Stimulated activated CD4-positive, alpha-beta T cell treated with anti-CD3 and anti-CD28 coated beads, Interleukin-1b, Interleukin-23, amount 100 ng/mL, for 24 hours (primary cell): Measurements from ENCODE around the gene VSTM1.
A peak's percentile ranks its signal among the peaks of the same experiment; 100 is the strongest.
"Not testable (repeated sequence)": the region's sequence is repeated elsewhere in the genome, so short reads cannot be mapped to it uniquely, and the experiment has no call there.

ENCODE experiments used
- DNase-seq, 4 experiments: peaks; one replicate each; pipeline ENCODE4 v3.0.0-alpha.2; 2020; ENCODE audit warnings: low read depth in 4 of 4, low spot score in 1 of 4

The VSTM1 gene

DNA sequence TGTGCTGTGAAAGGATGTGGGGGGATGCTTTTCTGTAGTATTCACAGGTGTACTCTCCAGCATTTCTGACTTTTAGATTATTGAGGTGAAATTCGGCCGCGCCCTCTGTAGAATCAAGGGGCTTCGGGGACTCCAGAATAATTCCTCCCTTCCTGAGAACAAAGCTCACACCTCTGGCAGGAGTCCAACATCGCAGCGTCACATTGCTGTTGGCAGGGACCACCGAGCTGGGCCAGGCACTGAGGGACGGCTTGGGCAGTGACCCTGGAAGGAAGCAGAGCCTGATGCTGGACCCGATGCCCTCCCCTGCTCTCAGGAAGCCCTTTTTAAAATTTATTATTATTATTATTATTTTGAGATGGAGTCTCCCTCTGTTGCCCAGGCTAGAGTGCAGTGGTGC lies 11.2 kb upstream of the VSTM1 start:
- no peak for DNase-seq

- no peak for DNase-seq
Measured at GRCh38 chr19:54073829-54074228, 10.1 kb upstream of the VSTM1 start.

GRCh38 chr19:54069470-54069869 lies 5.8 kb upstream of the VSTM1 start:
- DNase-seq = no peak

DNA sequence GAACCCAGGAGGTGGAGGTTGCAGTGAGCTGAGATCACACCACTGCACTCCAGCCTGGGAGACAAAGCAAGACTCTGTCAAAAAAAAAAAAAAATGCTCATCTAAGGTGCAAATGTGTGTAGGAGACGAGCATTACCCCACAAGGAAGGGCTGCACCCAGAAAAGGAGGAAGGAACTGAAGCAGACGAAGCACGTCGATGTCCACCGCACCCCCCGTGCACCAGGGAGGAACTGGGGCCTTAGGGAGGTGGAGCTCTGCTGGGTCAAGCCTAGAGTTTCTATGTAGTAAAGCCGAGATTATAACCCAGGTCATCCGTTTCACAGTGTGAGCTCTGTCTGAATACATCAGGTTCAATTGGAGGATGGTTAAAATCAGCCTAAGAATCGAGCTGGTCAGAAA lies 1.1 kb downstream of the VSTM1 start:
- no peak for DNase-seq

- no peak for DNase-seq
Measured at GRCh38 chr19:54047616-54048015, 16.1 kb downstream of the VSTM1 start.

DNA sequence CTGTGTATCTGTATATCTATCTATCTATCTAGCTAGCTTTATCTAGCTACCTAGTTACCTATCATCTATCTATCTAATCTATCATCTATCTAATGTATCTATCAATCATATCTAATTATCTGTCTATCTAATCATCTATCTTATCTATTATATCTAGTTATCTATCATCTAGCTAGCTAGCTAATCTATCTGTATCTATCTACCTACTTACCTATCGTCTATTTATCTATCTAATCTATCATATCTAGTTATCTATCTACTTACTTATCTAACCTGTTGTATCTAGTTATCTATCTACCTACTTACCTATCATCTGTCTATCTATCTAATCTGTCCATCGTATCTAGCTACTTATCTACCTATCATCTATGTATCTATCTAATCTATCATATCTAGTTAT lies 17.9 kb downstream of the VSTM1 start:
- no peak for DNase-seq

DNA sequence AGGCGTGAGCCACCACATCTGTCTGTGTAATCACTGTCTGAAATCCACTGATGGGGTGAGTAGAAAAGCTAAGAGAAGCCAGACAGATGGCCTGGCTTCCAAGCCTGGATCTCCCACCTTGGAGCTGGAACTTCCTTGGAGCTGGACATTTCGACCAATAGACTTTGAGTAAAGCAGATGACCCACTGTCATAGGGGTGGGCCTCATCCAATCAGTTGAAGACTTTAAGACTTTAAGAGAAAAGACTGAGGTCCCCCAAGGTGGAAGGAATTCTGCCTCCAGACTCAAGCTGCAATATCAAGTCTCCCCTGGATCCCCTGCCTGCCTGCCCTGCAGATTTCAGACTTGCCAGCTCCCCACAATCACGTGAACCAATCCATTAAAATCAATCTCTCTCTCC lies 20.7 kb downstream of the VSTM1 start:
- DNase-seq = no peak

DNA sequence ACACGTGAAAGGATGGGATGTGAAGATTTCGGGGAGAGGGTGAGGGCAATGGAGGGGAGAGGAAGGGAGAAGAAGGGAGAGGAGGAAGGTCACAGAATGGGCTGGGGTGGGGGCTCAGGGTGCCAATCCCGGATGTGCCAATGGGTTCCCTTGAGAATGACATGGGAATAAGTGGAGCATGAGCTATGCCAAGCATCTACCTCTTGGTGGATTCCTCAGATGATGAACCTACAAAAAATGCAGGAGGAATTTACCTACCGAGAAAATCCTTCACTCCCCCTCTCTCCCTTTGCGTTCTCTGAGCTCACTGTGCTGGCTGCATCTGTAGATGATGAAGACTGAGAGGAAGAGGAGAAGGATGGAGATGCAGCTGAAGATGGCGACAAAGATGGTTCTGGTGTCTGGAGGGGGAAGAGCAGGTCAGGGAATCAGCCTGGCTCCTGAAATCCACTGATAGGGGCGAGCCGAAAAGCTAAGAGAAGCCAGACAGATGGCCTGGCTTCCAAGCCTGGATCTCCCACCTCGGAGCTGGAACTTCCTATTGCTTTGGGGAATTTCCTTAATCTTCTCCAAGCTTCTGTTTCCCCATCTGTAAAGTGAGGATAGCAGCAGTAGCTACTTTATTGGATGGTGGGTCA lies 21.6 kb downstream of the VSTM1 start:
- no peak for DNase-seq

DNA sequence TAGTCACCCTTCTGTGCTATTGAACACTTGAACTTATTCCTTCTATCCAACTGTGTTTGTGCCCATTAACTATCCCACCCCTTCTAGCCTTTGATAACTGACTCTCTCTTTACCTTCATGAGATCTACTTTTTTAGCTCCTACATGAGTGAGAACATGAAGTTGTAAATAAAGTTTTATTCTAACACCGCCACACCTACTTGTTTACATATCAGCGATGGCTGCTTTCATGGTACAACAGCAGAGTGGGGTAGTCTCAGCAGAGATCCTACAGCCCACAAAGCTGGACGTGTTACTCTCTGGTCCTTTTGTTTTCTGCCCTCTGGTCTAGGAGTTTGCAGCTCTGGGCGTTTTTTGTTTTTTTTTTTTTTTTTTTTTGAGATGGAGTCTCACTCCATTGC lies 23.7 kb downstream of the VSTM1 start:
- DNase-seq = no peak

DNA sequence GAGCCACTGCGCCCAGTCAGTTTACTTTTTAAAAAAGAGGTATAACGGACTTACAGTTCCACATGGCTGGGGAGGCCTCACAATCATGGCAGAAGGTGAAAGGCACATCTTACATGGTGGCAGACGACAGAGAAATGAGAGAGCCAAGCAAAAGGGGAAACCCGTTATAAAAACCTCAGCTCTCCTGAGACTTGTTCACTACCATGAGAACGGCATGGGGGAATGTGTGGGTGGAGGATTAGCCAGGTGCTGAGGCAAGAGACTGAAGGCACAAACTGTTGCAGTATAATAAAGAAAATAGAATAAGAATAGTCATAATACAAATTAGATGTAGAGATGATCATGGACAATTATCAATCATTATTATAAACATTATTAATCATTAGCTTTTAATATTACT lies 27.2 kb downstream of the VSTM1 start:
- not testable (repeated sequence) for DNase-seq

DNA sequence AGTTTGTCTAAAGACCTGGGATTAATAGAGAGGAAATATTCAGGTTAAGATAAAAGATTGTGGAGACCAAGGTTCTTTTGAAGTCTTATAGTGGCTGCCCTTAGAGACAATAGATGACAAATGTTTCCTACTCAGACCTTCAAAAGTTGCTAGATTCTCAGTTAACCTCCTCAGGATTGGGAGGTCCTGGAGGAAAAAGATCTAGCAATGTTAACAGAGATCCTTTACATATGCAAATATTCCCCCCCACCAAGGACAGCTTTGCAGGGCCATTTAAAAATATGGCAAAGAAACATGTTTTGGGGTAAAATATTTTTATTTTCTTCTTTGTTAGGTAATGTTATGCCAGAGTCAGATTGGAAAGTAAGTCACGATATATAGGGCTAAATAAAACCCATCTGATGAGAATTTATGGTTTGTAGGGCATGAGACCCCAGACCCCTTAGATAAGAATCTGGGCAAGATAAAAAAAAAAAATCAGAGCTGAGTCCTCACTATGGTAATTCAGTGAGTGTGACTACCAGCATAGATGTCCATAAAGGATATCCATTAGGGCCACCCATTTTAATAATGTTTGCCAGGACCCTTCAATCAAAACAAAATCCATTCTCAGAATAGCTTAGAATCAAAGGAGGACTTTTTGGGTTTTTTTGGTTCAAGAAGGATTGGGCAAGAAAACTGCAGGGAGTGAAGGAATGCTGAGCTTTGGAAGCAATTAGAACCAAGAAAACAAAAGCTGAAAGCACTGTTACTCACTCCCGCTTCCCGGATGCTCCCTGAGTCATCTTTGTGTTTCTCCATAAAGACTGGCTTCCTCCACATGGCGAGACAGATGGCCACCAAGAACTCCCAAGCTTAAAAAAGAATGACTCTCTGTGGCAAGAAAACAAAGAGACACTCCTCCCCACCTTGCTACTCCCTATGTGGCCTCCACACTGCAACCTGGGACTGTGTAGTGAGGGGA lies 28.2 kb downstream of the VSTM1 start:
- no peak for DNase-seq

- DNase-seq = no peak
Measured at GRCh38 chr19:54030895-54031586, 32.7 kb downstream of the VSTM1 start.

DNA sequence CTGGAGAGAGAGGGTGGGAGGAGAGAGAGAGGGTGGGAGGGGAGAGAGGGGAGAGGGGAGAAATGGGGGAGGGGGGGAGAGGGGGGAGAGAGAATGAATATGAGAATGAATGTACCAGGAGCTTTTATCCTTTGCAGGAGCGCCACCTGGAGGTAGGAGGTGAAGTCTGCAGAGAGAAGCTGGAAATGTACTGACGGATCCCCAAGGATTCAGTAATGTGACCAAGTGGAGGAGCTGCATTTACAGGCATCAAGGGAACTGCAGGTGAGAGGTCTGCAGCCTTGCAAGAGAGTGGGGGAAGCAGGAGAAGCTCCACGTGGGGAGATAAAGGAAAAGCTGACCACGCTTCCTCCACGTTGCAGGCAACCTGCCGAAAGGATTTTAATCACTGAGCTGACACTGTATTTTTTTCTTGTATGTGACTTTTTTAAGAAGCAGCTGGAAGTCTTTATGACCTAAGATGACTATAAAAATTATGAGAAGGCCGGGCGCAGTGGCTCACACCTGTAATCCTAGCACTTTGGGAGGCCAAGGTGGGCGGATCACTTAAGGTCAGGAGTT lies 33.7 kb downstream of the VSTM1 start:
- DNase-seq = peak; percentile 25 to 39 (median 27)

DNA sequence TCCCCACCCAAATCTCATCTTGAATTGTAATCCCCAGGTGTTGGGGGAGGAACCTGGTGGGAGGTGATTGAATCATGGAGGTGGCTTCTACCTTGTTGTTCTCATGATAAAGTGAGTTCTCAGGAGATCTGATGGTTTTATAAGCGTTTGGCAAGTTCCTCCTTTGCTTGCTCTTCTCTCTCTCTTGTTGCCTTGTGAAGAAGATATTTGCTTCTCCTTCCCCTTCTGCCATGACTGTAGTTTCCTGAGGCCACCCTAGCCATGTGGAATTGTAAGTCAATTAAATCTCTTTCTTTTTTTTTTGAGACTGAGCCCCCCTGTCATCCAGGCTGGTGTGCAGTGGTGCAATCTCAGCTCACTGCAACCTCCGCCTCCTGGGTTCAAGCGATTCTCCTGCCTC lies 34.4 kb downstream of the VSTM1 start:
- no peak for DNase-seq

GRCh38 chr19:54026656-54027055 lies 37.0 kb downstream of the VSTM1 start:
- no peak for DNase-seq

GRCh38 chr19:54024660-54025059 lies 39.0 kb downstream of the VSTM1 start:
- no peak for DNase-seq

DNA sequence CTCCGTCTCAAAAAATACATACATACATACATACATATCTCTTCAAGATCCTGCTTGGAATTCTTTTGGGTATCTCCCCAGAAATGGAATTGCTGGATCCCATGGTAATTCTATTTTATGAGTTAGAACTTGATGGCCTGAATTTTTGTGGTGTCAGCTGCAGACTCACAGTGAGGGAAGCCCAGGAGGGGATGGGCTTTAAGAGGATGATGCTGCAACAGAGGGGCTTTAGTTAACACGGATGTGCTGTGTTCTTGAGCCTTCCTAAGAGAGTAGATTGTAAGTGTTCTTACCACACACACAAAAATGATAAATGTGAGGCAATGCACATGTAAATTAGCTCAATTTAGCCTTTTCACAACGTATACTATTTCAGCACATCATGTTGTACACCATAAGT lies 40.5 kb downstream of the VSTM1 start:
- DNase-seq = no peak

DNA sequence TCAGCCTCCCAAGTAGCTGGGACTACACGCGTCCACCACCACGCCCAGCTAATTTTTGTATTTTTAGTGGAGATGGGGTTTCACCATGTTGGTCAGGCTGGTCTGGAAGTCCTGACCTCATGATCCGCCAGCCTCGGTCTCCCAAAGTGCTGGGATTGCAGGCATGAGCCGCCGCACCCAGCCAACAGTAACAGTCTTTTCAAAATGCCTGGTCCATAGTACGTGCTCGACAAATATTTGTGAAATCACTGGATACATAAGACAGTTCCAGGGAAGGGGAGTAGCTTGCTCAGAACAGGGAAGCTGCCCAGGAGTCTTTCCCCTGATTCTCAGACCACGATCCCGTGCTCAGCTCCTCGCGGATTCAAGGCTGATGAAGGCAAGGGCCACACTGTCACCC lies 41.8 kb downstream of the VSTM1 start:
- no peak for DNase-seq

GRCh38 chr19:54021363-54021762 lies 42.3 kb downstream of the VSTM1 start:
- no peak for DNase-seq

DNA sequence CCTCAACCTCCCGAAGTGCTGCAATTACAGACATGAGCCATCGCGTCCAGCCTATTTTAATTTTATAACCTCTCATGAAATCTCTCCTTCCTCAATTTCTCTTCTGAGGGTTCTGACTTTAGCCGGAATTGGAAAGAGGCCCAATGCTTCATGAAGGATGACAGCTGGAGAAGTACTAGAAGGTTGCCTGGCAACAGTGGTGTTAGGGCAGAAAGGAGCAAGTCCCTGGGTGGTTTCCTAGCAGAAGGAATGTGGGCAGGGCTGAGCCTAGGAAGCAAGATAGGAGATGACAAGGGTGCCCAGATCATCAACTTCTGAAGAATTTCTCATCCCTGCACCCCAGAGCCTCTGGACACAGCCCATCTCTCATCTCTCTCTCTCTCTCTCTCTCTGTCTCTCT lies 46.4 kb downstream of the VSTM1 start:
- DNase-seq = no peak

DNA sequence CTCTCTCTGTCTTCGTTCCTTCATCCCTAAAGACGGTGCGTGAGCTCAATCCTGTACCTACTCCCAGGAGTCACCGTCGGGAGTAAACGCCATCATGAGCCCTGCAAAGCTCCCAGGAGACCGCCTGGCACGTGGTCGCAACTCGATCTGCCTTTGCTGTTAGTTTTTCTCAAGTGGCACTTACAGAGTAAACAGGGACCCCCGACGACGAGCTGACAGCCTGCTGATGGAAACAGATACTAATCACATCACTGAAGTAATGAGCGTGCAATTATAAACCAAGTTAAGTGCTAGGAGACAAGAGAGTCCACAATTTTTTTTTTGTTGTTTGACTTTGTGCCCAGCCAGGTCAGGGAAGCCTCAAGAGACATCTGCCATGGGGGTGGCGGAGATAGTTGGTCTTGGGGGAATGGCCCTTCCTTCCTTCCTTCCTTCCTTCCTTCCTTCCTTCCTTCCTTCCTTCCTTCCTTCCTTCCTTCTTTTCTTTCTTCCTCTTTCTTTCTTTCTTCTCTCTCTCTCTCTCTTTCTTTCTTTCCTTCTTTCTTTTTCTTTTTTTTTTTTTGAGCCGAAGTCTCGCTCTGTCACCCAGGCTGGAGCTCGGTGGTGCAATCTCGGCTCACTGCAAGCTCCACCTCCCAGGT lies 48.7 kb downstream of the VSTM1 start:
- DNase-seq = no peak
